Measurements from ENCODE around the gene SLC22A4. TPM values are rescaled to one million over a fixed set of nuclear protein-coding genes. Genes with fewer than 3 reads are reported as not detected.

Gene SLC22A4
- total RNA-seq, 1 experiment from 2014 or later: 0.72 TPM

GRCh38 chr5:132378580-132378979, 84.4 kb downstream of the SLC22A4 start:
- H3K4ac ChIP-seq (ENCODE audit: low read depth, low read length): no peak overlapping the region

More at GRCh38 chr5:132378580-132378979, 84.4 kb downstream of the SLC22A4 start:
- Mint-ChIP-seq H3K27ac (no peak overlapping the region), H3K27me3 (ENCODE audit: low read depth) (no peaks in the 10 kb centered on the region), H3K4me1 (no peaks in the 10 kb centered on the region), H3K36me3 (ENCODE audit: insufficient read depth in 1 of 3, low read depth in 3 of 3) (no peaks in the 10 kb centered on the region; a peak in 1 of 7 replicates), H3K9me3 (no peaks in the 10 kb centered on the region), H3K4me3 (no peak overlapping the region)
- no peak overlapping the region for H3K9ac ChIP-seq (ENCODE audit: extremely low read depth, insufficient read length, low read length)
- H3K4me1 ChIP-seq (ENCODE audit: insufficient read depth, low read length): no peaks in the 10 kb centered on the region
- H2BK15ac ChIP-seq (ENCODE audit: low read depth, low read length): no peak overlapping the region
- H3K23me2 ChIP-seq (ENCODE audit: insufficient read length, low read depth, low read length, poor library complexity, severe bottlenecking): no peaks in the 10 kb centered on the region
- no peak overlapping the region for H4K8ac ChIP-seq (replicated peaks; ENCODE audit: insufficient read length, low read depth, low read length)
- H4K5ac ChIP-seq (ENCODE audit: insufficient read length, low read depth, low read length): no peak overlapping the region
- no peak overlapping the region for H3K4me2 ChIP-seq (ENCODE audit: insufficient read depth, insufficient read length, low read length)
- H2BK12ac ChIP-seq (ENCODE audit: insufficient read length, low read depth, low read length): no peak overlapping the region
- no peak overlapping the region for H4K91ac ChIP-seq (ENCODE audit: insufficient read length, low read depth, low read length)
- no peak for DNase-seq
- no peaks in the 10 kb centered on the region for H3K27me3 ChIP-seq (ENCODE audit: insufficient read depth, low read length)
- H2BK20ac ChIP-seq (ENCODE audit: low read depth, low read length, poor library complexity, severe bottlenecking): no peak overlapping the region
- no peak overlapping the region for H3K56ac ChIP-seq (ENCODE audit: insufficient read length, low read depth, low read length)
- no peak overlapping the region for H2BK120ac ChIP-seq (ENCODE audit: low read depth, low read length, poor library complexity, severe bottlenecking)
- no peak overlapping the region for H2BK5ac ChIP-seq (ENCODE audit: insufficient read length, low read length)
- H2AK5ac ChIP-seq (ENCODE audit: insufficient read length, low read length): no peak overlapping the region
- no peaks in the 10 kb centered on the region for H3K79me2 ChIP-seq (ENCODE audit: insufficient read depth, low read length)
- H3K79me1 ChIP-seq (ENCODE audit: insufficient read depth, low read depth, low read length, poor library complexity, severe bottlenecking): no peaks in the 10 kb centered on the region
- H4K20me1 ChIP-seq (ENCODE audit: control insufficient read depth, insufficient read depth, insufficient read length): no peaks in the 10 kb centered on the region
- H3T11ph ChIP-seq (ENCODE audit: low read length): no peak overlapping the region
- H3K14ac ChIP-seq (ENCODE audit: insufficient read depth, low read length): no peak overlapping the region
- H3K23ac ChIP-seq (ENCODE audit: insufficient read length, low read depth, low read length): no peak overlapping the region
- no peak overlapping the region for H2AFZ ChIP-seq (ENCODE audit: low read length)
- no CpG with 5 or more reads among the region's 3 CpGs for WGBS (ENCODE audit: extremely low coverage, insufficient read length, low lambda C conversion rate)
- no peak overlapping the region for H3K18ac ChIP-seq (ENCODE audit: insufficient read length, low read depth, low read length)
- H3K9me3 ChIP-seq (ENCODE audit: control insufficient read depth, low read depth, low read length): no peaks in the 10 kb centered on the region
- TF ChIP-seq, protein P1, sequence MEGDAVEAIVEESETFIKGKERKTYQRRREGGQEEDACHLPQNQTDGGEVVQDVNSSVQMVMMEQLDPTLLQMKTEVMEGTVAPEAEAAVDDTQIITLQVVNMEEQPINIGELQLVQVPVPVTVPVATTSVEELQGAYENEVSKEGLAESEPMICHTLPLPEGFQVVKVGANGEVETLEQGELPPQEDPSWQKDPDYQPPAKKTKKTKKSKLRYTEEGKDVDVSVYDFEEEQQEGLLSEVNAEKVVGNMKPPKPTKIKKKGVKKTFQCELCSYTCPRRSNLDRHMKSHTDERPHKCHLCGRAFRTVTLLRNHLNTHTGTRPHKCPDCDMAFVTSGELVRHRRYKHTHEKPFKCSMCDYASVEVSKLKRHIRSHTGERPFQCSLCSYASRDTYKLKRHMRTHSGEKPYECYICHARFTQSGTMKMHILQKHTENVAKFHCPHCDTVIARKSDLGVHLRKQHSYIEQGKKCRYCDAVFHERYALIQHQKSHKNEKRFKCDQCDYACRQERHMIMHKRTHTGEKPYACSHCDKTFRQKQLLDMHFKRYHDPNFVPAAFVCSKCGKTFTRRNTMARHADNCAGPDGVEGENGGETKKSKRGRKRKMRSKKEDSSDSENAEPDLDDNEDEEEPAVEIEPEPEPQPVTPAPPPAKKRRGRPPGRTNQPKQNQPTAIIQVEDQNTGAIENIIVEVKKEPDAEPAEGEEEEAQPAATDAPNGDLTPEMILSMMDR (conservative IDR thresholded peaks at IDR 0.05): no peak
- no peak overlapping the region for H3K27ac ChIP-seq (ENCODE audit: insufficient read length, low read depth, low read length)

All from H9 (cell line).